Left lobe of liver (tissue), 2 donors: Measurements from ENCODE around the gene CDC42EP3. TPM values are rescaled to one million over a fixed set of nuclear protein-coding genes. Genes with fewer than 3 reads are reported as not detected.
A peak's percentile ranks its signal among the peaks of the same experiment; 100 is the strongest.

Experiments
- ATAC-seq: fragments of 200-7000 bp; cut with Tn5 transposase; one replicate; pipeline ENCODE4 v1.9.1; 2020; ENCODE audit warnings: mild to moderate bottlenecking, moderate library complexity
- DNase-seq: peaks from one replicate; pipeline ENCODE4 v3.0.0-alpha.2; 2020; ENCODE audit warnings: low spot score
- total RNA-seq: library from RNA; stranded (reverse); gene quantifications from one replicate; pipeline ENCODE4 v1.2.1, GENCODE V29; 2021
- donor health status: DM: no; HTN: no; CAD: no; lungs with moderate emphysema.
- donor health status: DM: no; HTN: yes; CAD: no.

CDC42EP3 gene
- total RNA-seq, 1 donor from 2014 or later: 3.4 TPM

GRCh38 chr2:37683921-37684780 is 12.7 kb upstream of the CDC42EP3 start:
- DNase-seq: no peak
- ATAC-seq: no peak

DNA sequence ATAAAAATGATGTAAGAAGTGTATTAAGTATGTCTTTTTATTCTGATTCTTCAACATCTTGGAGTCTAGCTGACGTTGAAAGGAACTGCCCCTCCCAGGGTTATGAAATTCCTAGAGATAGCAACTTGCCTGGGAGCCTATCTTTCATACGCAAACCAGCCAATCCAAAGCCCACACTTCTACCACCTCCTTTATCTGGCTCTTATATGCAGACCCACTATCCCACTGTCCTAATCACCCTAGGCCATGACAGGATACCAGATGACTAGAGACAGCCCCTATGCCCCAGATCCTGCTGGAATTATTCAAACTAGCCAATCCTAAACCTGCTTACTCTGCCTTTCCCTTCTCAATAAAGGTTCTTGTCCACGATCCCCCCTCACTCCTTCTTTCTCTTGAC is 11.8 kb upstream of the CDC42EP3 start:
- ATAC-seq (no peak), DNase-seq (no peak)

- ATAC-seq (no peak), DNase-seq (no peak)
These were observed 11.0 kb upstream of the CDC42EP3 start for GRCh38 chr2:37682473-37682872.

- no peak for ATAC-seq
- DNase-seq: no peak
These were observed 10.1 kb upstream of the CDC42EP3 start for GRCh38 chr2:37681587-37681986.

GRCh38 chr2:37679072-37679695 is 7.7 kb upstream of the CDC42EP3 start:
- no peak for DNase-seq
- ATAC-seq: no peak

- ATAC-seq: no peak
These were observed 4.8 kb upstream of the CDC42EP3 start for GRCh38 chr2:37676274-37676673.

GRCh38 chr2:37674946-37675345 is 3.5 kb upstream of the CDC42EP3 start:
- DNase-seq (no peak), ATAC-seq (no peak)

More at GRCh38 chr2:37676274-37676673, 4.8 kb upstream of the CDC42EP3 start:
- DNase-seq: no peak

- DNase-seq (no peak), ATAC-seq (no peak)
These were observed 1.4 kb upstream of the CDC42EP3 start for GRCh38 chr2:37672870-37673184.

DNA sequence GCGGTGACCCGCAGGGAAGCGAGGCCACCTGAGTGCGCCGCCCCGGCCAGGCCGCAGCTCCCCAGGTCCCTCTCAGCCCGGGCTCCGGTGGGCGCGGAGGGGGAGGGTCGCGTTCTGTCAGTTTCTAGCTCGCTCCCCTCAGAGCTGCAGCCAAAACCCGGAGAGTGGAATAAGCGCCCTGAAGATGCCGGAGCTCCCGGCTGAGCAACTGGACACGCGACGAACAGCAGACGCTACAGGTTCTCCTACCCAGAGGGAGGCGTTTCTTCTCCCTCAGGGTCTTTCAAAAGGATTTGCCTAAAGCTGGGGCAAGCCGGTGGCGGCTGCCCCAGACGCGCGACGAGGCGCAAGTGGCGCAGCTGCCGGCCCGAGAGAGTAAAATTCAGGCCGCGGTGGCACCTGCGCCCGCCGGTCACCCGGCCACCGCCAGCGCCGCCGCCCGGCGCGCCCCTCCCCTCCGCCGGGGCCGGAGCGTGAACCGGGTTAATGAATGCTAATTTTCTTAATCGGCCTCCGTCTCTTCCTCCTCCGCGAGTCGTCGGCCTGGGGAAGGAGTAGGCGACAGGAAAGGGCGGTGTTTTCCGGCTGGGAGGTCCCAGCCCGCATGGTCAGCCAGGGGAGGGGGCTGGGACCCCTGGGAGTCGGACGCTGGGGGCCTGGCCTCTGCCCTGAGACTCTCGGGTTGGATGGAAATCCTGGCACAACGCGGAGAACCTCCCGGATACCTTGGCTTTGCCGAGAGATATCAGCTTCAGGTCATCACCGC is 845 bp upstream of the CDC42EP3 start:
- DNase-seq (peak; percentile 81), ATAC-seq (peak; percentile 72)

GRCh38 chr2:37671816-37672103 is 318 bp upstream of the CDC42EP3 start:
- DNase-seq: no peak
- ATAC-seq: no peak

GRCh38 chr2:37670378-37671008 is 949 bp downstream of the CDC42EP3 start:
- DNase-seq (no peak), ATAC-seq (no peak)

DNA sequence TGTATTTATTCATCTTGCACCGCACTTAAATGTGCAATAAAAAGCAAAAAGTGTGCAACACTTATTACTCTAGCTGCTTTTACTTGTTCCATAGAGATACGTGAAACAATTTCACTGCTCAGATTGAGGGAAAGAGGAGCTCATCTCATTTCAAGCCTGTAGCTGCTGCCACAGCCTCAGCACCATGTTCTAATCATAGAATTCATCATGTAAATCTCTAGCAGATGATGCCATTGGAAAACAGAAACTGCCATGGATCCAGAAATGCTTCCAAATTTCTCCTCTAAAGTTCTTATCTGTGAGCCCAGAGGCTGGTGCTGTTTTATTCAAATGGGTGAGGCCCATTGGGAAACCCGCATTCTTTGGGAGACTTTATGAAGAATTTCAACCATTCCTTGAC is 2.0 kb downstream of the CDC42EP3 start:
- no peak for ATAC-seq
- no peak for DNase-seq

GRCh38 chr2:37667704-37668103 is 3.7 kb downstream of the CDC42EP3 start:
- DNase-seq: no peak
- no peak for ATAC-seq

DNA sequence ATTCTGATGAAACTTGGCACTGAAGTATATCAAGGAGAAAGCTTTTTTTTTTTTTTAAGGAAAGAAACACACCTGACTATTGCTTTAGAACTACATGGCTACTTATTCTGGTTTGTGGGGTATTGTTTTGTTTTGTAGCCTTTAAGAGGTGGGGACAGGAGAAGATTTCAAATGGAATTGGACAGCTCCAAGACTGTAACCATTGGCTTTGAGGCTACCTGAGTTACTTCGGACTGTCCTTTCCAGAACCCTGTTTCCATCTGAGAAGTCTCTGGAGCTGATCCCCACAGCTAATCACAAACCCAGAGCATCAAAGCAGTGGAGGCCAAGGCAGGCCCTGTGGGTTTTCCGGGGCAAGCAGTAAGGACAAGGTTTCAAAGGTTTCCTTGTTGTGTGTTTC is 4.7 kb downstream of the CDC42EP3 start:
- ATAC-seq (no peak), DNase-seq (no peak)

GRCh38 chr2:37665604-37666362 is 5.7 kb downstream of the CDC42EP3 start:
- DNase-seq: no peak
- ATAC-seq: no peak

GRCh38 chr2:37665043-37665442 is 6.4 kb downstream of the CDC42EP3 start:
- no peak for DNase-seq
- peak; percentile 39 for ATAC-seq

GRCh38 chr2:37664231-37664643 is 7.2 kb downstream of the CDC42EP3 start:
- ATAC-seq: no peak
- no peak for DNase-seq

DNA sequence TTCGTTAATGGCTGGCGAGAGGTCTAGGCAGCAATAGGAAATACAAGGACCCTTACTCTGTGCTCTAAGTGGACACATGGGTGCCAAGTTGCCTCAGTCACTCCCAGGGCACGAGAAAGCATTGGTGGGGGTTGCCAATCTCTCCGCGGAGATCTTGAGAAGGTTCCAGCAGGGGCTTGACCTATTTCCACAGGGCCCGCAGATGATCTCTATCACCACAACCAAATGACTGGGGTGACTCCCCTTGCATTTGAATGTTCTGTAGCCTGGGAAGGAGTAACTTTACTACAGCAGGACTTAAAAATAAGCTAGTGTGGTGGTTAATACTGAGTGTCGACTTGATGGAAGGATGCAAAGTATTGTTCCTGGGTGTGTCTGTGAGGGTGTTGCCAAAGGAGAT is 8.1 kb downstream of the CDC42EP3 start:
- no peak for ATAC-seq
- no peak for DNase-seq

GRCh38 chr2:37659723-37660122 is 11.7 kb downstream of the CDC42EP3 start:
- DNase-seq: no peak
- peak; percentile 52 for ATAC-seq

GRCh38 chr2:37658682-37659081 is 12.8 kb downstream of the CDC42EP3 start:
- ATAC-seq: no peak

GRCh38 chr2:37657471-37657870 is 14.0 kb downstream of the CDC42EP3 start:
- DNase-seq: no peak
- ATAC-seq: no peak

More at GRCh38 chr2:37658682-37659081, 12.8 kb downstream of the CDC42EP3 start:
- DNase-seq: no peak
